Right cardiac atrium (tissue), 5 donors: ENCODE results near the gene SMPDL3B. TPM values are rescaled to one million over a fixed set of nuclear protein-coding genes. Genes with fewer than 3 reads are reported as not detected.

Experiments used
- ATAC-seq, 2 donors: fragments of 200-7000 bp; cut with Tn5 transposase; one replicate each; pipeline versions ENCODE4 v1.8.0 to v1.9.1; 2020; ENCODE audit warnings: moderate library complexity in 2 of 2, mild to moderate bottlenecking in 1 of 2
- DNase-seq, 3 donors: peaks; one replicate each; pipeline ENCODE4 v3.0.0-alpha.2; 2020
- H3K27ac ChIP-seq: one replicate; pipeline ENCODE4 v1.5.1; 2013; ENCODE audit warnings: mild to moderate bottlenecking, low read length, control low read depth, moderate library complexity
- H3K27me3 ChIP-seq: one replicate; pipeline ENCODE4 v1.6.1; 2013; ENCODE audit not compliant: control insufficient read depth, insufficient read depth
- H3K4me1 ChIP-seq: one replicate; pipeline ENCODE4 v1.6.1; 2013; ENCODE audit warnings: low read length; ENCODE audit not compliant: control insufficient read depth, insufficient read depth
- H3K4me3 ChIP-seq: one replicate; pipeline ENCODE4 v1.5.1; 2013; ENCODE audit warnings: low read length, control low read depth
- H3K9me3 ChIP-seq: one replicate; pipeline ENCODE4 v1.6.1; 2013; ENCODE audit warnings: low read length; ENCODE audit not compliant: control insufficient read depth
- WGBS: extraction: QIAGEN DNeasy Blood & Tissue Kit; methylation state at CpG from one replicate; pipeline ENCODE4 v1.1.7; 2013; 5-methylcytosine and 5-hydroxymethylcytosine counted together
- intact Hi-C, 4 donors: fragments of 100-400 bp; cut with DNase I; formaldehyde crosslinking; loops; one replicate each; pipeline versions ENCODE4 v1.11.0 to v1.14.0; 2022 to 2023
- polyA plus RNA-seq: library from polyadenylated mRNA; stranded (reverse); fragments of 200-250 nt; gene quantifications from one replicate; pipeline ENCODE4 v1.2.3, GENCODE V29; 2013
- total RNA-seq, 4 donors: library from RNA; stranded (reverse); fragmentation: NEBNext Ultra II Directional; extraction: Animal tissue kit (Norgen Biotek cat#: 25700); gene quantifications; one replicate each; pipeline ENCODE4 v1.2.1, GENCODE V29; 2021
- donor health status: healthy with polysubstance abuse.
- donor health status: DM: no; HTN: yes; CAD: no.
- donor health status: DM: no; HTN: no; CAD: no.
- donor health status: DM: no; HTN: yes; CAD: no; lungs with severe emphysema.
- donor health status: DM: yes; HTN: yes; CAD: no.

The SMPDL3B gene
- total and polyA plus RNA-seq, 5 donors = 0.11 to 2.1 (median 0.32) TPM

DNA sequence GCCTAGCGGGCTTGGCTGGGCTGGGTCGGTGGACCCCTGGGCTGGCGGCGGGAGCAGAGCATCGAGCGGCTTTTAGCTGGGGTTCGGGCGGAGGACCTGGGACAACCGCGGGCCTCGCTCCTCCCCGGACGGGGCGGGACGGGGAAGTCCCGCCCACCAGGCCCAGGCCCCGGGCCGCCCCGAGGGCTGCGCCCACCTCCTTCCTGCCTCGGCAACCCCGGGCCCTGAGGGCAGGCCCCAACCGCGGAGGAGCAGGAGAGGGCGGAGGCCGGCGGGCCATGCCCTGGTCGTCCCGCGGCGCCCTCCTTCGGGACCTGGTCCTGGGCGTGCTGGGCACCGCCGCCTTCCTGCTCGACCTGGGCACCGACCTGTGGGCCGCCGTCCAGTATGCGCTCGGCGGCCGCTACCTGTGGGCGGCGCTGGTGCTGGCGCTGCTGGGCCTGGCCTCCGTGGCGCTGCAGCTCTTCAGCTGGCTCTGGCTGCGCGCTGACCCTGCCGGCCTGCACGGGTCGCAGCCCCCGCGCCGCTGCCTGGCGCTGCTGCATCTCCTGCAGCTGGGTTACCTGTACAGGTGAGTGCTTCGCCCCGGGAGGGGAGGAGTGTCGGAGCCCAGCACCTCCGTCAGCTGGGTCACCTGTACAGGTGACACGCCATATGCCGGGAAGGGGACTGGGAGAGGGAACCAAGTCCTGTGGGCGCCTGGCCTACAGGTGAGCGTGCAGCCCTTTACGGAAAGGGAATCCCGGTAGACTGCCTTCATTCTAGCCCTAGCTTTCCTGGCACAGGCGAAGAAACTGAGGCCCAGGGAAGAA lies 25.2 kb downstream of the SMPDL3B start, which contains the start of gene XKR8:
Gene XKR8 (plus strand): TSS at position 182 of the 812 bp plus-strand sequence. CDS start 97 bp downstream, at position 279.
- Histone ChIP-seq H3K27me3 (no peaks in the 10 kb centered on the region), H3K4me1 (peaks cover 7% of the 10 kb centered on the region), H3K9me3 (no peaks in the 10 kb centered on the region), H3K4me3 (peak within 1 kb of the TSS; percentile 78), H3K27ac (peak within 1 kb of the TSS; percentile 84)
- intact Hi-C loops = no loop called here
- WGBS = 6% methylated on average over 68 of the region's 68 CpGs
- peak; percentile 87 to 94 (median 93) for DNase-seq
- ATAC-seq = peak; percentile 97

- DNase-seq = no peak
- WGBS = 56% methylated on average over 13 of the region's 13 CpGs
- H3K4me3 ChIP-seq = peak overlapping the region; percentile 78
- no peaks in the 10 kb centered on the region for H3K9me3 ChIP-seq
- peak; percentile 3 to 12 for ATAC-seq
- intact Hi-C loops = no loop called here
- no peak overlapping the region for H3K27ac ChIP-seq
- no peaks in the 10 kb centered on the region for H3K27me3 ChIP-seq
- H3K4me1 ChIP-seq = peaks cover 7% of the 10 kb centered on the region
Observed at GRCh38 chr1:27960762-27961645, 26.2 kb downstream of the SMPDL3B start.

- intact Hi-C loops = no loop called here
- DNase-seq (no peak), ATAC-seq (no peak)
- Histone ChIP-seq H3K27ac (no peak overlapping the region), H3K27me3 (no peaks in the 10 kb centered on the region), H3K9me3 (no peaks in the 10 kb centered on the region), H3K4me3 (no peak overlapping the region), H3K4me1 (peaks cover 7% of the 10 kb centered on the region)
- 57% methylated on average over 4 of the region's 4 CpGs for WGBS
Observed at GRCh38 chr1:27961646-27962221, 26.9 kb downstream of the SMPDL3B start.

DNA sequence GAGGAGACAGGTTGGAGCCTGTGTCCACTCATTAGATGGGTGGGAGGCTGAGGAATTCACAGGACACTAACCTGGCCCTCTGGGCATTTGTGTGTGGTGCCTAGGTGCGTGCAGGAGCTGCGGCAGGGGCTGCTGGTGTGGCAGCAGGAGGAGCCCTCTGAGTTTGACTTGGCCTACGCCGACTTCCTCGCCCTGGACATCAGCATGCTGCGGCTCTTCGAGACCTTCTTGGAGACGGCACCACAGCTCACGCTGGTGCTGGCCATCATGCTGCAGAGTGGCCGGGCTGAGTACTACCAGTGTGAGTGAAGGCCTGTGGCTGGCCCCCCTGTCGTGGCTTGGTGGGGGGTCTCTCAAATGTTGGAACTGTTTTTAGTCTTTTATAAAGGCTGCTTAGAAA lies 28.6 kb downstream of the SMPDL3B start:
- WGBS = 92% methylated on average over 11 of the region's 11 CpGs
- no peaks in the 10 kb centered on the region for H3K9me3 ChIP-seq

GRCh38 chr1:27966402-27967105 lies 31.8 kb downstream of the SMPDL3B start:
- H3K9me3 ChIP-seq = no peaks in the 10 kb centered on the region
- no peaks in the 10 kb centered on the region for H3K27me3 ChIP-seq
- intact Hi-C loops = no loop called here
- no peak for DNase-seq
- H3K27ac ChIP-seq = no peak overlapping the region
- peaks cover 2% of the 10 kb centered on the region for H3K4me1 ChIP-seq
- WGBS = 93% methylated on average over 24 of the region's 24 CpGs
- no peak overlapping the region for H3K4me3 ChIP-seq
- ATAC-seq = no peak

More for the DNA sequence above, 28.6 kb downstream of the SMPDL3B start:
- intact Hi-C loops = no loop called here
- no peak overlapping the region for H3K27ac ChIP-seq
- no peak overlapping the region for H3K4me3 ChIP-seq
- no peaks in the 10 kb centered on the region for H3K27me3 ChIP-seq
- no peak for ATAC-seq
- H3K4me1 ChIP-seq = peaks cover 7% of the 10 kb centered on the region
- no peak for DNase-seq

- Histone ChIP-seq H3K4me1 (peaks cover 6% of the 10 kb centered on the region), H3K27ac (no peak overlapping the region), H3K9me3 (no peaks in the 10 kb centered on the region), H3K27me3 (no peaks in the 10 kb centered on the region), H3K4me3 (no peak overlapping the region)
- ATAC-seq (no peak), DNase-seq (no peak)
- 93% methylated on average over 12 of the region's 12 CpGs for WGBS
- intact Hi-C loops = no loop called here
Observed at GRCh38 chr1:27967106-27967883, 32.5 kb downstream of the SMPDL3B start.

GRCh38 chr1:27967884-27968466 lies 33.2 kb downstream of the SMPDL3B start:
- Histone ChIP-seq H3K4me3 (no peak overlapping the region), H3K9me3 (no peaks in the 10 kb centered on the region), H3K4me1 (peaks cover 6% of the 10 kb centered on the region), H3K27me3 (no peaks in the 10 kb centered on the region), H3K27ac (no peak overlapping the region)
- 88% methylated on average over 4 of the region's 4 CpGs for WGBS
- intact Hi-C loops = no loop called here
- ATAC-seq = no peak
- no peak for DNase-seq

- H3K27ac ChIP-seq = no peak overlapping the region
- no peak for ATAC-seq
Observed at GRCh38 chr1:27968692-27969091, 33.9 kb downstream of the SMPDL3B start.

DNA sequence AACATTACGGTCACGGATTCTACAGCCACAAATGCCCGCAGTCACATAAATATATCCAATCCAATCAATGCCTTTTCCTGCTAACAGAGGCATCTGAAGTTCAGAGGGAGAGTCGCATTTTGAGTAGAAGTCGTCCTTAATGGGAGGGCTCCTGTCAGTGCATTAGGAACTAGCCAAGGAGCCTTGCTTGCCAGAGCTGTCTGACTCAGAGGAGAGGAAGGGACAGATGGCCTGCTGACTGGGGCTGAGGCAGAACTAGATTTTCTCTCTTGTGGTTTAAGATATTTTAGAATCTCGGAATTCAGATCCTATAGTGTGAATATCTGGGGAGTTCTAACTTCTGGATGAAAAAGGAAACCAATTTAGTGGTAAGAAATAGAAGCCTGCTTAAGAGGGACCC lies 35.6 kb downstream of the SMPDL3B start:
- WGBS = 71% methylated on average over 6 of the region's 6 CpGs
- Histone ChIP-seq H3K4me1 (peaks cover 6% of the 10 kb centered on the region), H3K27ac (peak overlapping the region; percentile 49), H3K27me3 (no peaks in the 10 kb centered on the region), H3K4me3 (no peak overlapping the region), H3K9me3 (no peaks in the 10 kb centered on the region)
- peak; percentile 58 to 81 for ATAC-seq
- intact Hi-C loops = no loop called here
- DNase-seq = peak in 2 of 3 donors; percentile 65 to 76

More at GRCh38 chr1:27968692-27969091, 33.9 kb downstream of the SMPDL3B start:
- no peaks in the 10 kb centered on the region for H3K27me3 ChIP-seq
- peaks cover 6% of the 10 kb centered on the region for H3K4me1 ChIP-seq
- no peak for DNase-seq
- WGBS = 63% methylated on average over 3 of the region's 3 CpGs
- no peaks in the 10 kb centered on the region for H3K9me3 ChIP-seq
- no peak overlapping the region for H3K4me3 ChIP-seq
- intact Hi-C loops = no loop called here

- intact Hi-C loops = no loop called here
- no peaks in the 10 kb centered on the region for H3K27me3 ChIP-seq
- H3K27ac ChIP-seq = no peak overlapping the region
- ATAC-seq = peak; percentile 62 to 73
- H3K9me3 ChIP-seq = no peaks in the 10 kb centered on the region
- no peak for DNase-seq
- H3K4me1 ChIP-seq = peaks cover 6% of the 10 kb centered on the region
- no peak overlapping the region for H3K4me3 ChIP-seq
Observed at GRCh38 chr1:27971674-27972073, 36.9 kb downstream of the SMPDL3B start.
